ENCODE data around the gene RAPGEF4. TPM values are rescaled to one million over a fixed set of nuclear protein-coding genes. Genes with fewer than 3 reads are reported as not detected.

The RAPGEF4 gene
- total RNA-seq, 1 donor from 2014 or later = 1.7 TPM

DNA sequence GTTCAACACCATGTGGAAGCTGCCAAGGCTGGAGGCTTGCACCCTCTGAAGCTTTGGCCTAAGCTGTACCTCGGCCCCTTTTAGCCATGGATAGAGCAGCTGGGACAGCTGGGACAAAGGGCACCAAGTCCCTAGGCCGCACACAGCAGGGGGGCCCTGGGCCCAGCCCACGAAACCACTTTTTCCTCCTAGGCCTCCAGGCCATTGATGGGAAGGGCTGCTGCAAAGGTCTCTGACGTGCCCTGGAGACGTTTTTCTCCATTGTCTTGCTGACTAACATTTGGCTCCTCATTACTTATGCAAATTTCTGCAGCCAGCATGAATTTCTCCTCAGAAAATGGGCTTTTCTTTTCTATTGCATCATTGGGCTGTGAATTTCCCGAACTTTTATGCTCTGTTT lies 13.7 kb downstream of the RAPGEF4 start:
- no peak for DNase-seq (ENCODE audit: low read depth, low spot score)
- Mint-ChIP-seq H3K4me1 (peaks cover 4% of the 10 kb centered on the region), H3K27me3 (ENCODE audit: low read depth) (no peaks in the 10 kb centered on the region), H3K9me3 (peaks cover 10% of the 10 kb centered on the region), H3K36me3 (ENCODE audit: low read depth) (peaks cover 9% of the 10 kb centered on the region), H3K27ac (ENCODE audit: unreplicated experiment) (no peak overlapping the region), H3K4me3 (no peak overlapping the region)
- TF ChIP-seq, protein P1, sequence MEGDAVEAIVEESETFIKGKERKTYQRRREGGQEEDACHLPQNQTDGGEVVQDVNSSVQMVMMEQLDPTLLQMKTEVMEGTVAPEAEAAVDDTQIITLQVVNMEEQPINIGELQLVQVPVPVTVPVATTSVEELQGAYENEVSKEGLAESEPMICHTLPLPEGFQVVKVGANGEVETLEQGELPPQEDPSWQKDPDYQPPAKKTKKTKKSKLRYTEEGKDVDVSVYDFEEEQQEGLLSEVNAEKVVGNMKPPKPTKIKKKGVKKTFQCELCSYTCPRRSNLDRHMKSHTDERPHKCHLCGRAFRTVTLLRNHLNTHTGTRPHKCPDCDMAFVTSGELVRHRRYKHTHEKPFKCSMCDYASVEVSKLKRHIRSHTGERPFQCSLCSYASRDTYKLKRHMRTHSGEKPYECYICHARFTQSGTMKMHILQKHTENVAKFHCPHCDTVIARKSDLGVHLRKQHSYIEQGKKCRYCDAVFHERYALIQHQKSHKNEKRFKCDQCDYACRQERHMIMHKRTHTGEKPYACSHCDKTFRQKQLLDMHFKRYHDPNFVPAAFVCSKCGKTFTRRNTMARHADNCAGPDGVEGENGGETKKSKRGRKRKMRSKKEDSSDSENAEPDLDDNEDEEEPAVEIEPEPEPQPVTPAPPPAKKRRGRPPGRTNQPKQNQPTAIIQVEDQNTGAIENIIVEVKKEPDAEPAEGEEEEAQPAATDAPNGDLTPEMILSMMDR (conservative IDR thresholded peaks at IDR 0.05) = no peak

DNA sequence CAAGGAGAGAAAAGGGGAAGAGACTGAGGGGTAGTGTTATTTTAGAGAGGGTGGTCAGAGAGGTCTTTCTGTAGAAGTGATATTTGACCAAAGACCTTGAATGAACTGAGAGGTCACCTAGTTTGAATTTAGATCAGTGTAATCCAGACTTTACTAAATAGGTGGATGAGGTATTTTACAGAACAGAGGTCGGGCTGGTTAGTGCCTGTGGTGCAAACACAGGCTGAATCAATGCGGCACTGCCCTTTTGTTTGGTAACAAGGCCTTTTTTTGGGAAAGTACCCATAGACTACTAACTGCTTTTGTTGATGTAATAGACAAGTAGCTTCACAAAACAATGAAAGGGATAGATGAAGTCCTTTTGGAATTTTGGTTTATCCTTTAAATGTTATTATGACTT lies 15.9 kb downstream of the RAPGEF4 start:
- TF ChIP-seq, protein P1 (conservative IDR thresholded peaks at IDR 0.05) = no peak
- Mint-ChIP-seq H3K27me3 (ENCODE audit: low read depth) (no peaks in the 10 kb centered on the region), H3K36me3 (ENCODE audit: low read depth) (peaks cover 5% of the 10 kb centered on the region), H3K4me1 (peaks cover 4% of the 10 kb centered on the region), H3K9me3 (peaks cover 6% of the 10 kb centered on the region), H3K4me3 (no peak overlapping the region), H3K27ac (ENCODE audit: unreplicated experiment) (no peak overlapping the region)
- no peak for DNase-seq (ENCODE audit: low read depth, low spot score)

DNA sequence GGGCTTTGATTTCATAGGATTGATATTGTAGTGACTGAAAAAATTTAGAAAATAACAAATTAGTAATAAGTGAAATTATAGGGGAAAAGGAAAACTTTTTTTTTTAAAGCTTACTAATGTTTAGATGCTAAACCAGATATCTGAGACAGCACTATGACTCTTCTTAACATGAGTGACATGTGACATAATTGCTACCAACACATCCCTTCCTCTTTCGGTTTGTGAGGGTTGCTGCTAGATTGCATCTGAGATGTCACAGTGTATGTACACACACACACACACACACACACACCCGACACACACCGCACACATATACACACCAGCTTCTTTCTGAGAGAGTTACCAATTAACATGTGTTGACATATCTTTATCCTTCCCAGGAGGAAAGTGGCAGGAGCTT lies 18.0 kb downstream of the RAPGEF4 start:
- Mint-ChIP-seq H3K4me3 (no peak overlapping the region), H3K4me1 (peaks cover 4% of the 10 kb centered on the region), H3K9me3 (peaks cover 4% of the 10 kb centered on the region), H3K36me3 (ENCODE audit: low read depth) (peaks cover 5% of the 10 kb centered on the region), H3K27me3 (ENCODE audit: low read depth) (no peaks in the 10 kb centered on the region), H3K27ac (ENCODE audit: unreplicated experiment) (no peak overlapping the region)
- no peak for DNase-seq (ENCODE audit: low read depth, low spot score)
- TF ChIP-seq, protein P1 (conservative IDR thresholded peaks at IDR 0.05) = no peak

- TF ChIP-seq, protein P1 (conservative IDR thresholded peaks at IDR 0.05) = no peak
These were observed 23.8 kb downstream of the RAPGEF4 start for GRCh38 chr2:172759441-172759840.

GRCh38 chr2:172761306-172761705 lies 25.7 kb downstream of the RAPGEF4 start:
- DNase-seq (ENCODE audit: low read depth, low spot score) = no peak
- Mint-ChIP-seq H3K36me3 (ENCODE audit: low read depth) (peaks cover 9% of the 10 kb centered on the region), H3K9me3 (peaks cover 11% of the 10 kb centered on the region), H3K27me3 (ENCODE audit: low read depth) (no peaks in the 10 kb centered on the region), H3K27ac (ENCODE audit: unreplicated experiment) (no peak overlapping the region), H3K4me1 (no peaks in the 10 kb centered on the region), H3K4me3 (no peak overlapping the region)
- TF ChIP-seq, protein P1 (conservative IDR thresholded peaks at IDR 0.05) = no peak

More at GRCh38 chr2:172759441-172759840, 23.8 kb downstream of the RAPGEF4 start:
- peaks cover 9% of the 10 kb centered on the region for H3K36me3 Mint-ChIP-seq (ENCODE audit: low read depth)
- H3K27me3 Mint-ChIP-seq (ENCODE audit: low read depth) = no peaks in the 10 kb centered on the region
- H3K4me3 Mint-ChIP-seq = no peak overlapping the region
- peaks cover 11% of the 10 kb centered on the region for H3K9me3 Mint-ChIP-seq
- no peak overlapping the region for H3K27ac Mint-ChIP-seq (ENCODE audit: unreplicated experiment)
- DNase-seq (ENCODE audit: low read depth, low spot score) = no peak
- H3K4me1 Mint-ChIP-seq = no peaks in the 10 kb centered on the region

- Mint-ChIP-seq H3K36me3 (ENCODE audit: low read depth) (peaks cover 9% of the 10 kb centered on the region), H3K9me3 (peaks cover 11% of the 10 kb centered on the region), H3K4me3 (no peak overlapping the region), H3K27ac (ENCODE audit: unreplicated experiment) (no peak overlapping the region), H3K4me1 (no peaks in the 10 kb centered on the region), H3K27me3 (ENCODE audit: low read depth) (no peaks in the 10 kb centered on the region)
- DNase-seq (ENCODE audit: low read depth, low spot score) = no peak
- TF ChIP-seq, protein P1 (conservative IDR thresholded peaks at IDR 0.05) = no peak
These were observed 26.9 kb downstream of the RAPGEF4 start for GRCh38 chr2:172762574-172762973.
